Tibial nerve (tissue), 3 donors: ENCODE results near the gene LRRC28.

ENCODE experiments used
- POLR2A ChIP-seq, 2 donors: fragments of 450-650 bp; IDR thresholded peaks; one replicate each; pipeline ENCODE4 v1.6.1; 2017; ENCODE audit warnings: antibody characterized with exemption in 2 of 2, mild to moderate bottlenecking in 2 of 2, moderate library complexity in 2 of 2
- TF ChIP-seq, protein P1 (sequence below), 5 experiments: fragments of 200-600 bp in 3 of 5; fragments of 450-650 bp in 2 of 5; sonication (generic) in 3 of 5; IDR thresholded peaks; one replicate each; pipeline ENCODE4 v1.5.1; 2016 to 2019; ENCODE audit warnings: antibody characterized with exemption in 5 of 5, mild to moderate bottlenecking in 3 of 5, moderate library complexity in 2 of 5

DNA sequence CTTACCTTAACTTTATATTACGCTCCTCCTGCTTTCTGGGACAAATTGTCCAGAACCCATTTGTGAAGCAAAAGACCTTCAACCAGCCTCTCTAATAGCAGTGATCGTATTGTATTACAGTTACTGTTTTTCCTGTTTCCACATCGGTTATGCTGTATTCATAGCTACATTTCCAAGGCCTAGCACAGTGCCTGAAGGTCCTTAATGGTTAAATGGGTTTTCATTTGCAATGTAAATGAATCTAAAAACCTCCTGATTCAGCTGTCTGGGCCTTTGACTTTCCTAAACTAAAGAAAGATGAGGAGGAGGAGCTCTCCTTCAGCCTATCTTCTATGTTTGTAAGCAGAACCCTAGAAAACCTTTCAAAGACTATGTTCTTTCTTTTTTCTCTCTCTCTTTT lies 99.1 kb downstream of the LRRC28 start:
- TF ChIP-seq, protein P1, sequence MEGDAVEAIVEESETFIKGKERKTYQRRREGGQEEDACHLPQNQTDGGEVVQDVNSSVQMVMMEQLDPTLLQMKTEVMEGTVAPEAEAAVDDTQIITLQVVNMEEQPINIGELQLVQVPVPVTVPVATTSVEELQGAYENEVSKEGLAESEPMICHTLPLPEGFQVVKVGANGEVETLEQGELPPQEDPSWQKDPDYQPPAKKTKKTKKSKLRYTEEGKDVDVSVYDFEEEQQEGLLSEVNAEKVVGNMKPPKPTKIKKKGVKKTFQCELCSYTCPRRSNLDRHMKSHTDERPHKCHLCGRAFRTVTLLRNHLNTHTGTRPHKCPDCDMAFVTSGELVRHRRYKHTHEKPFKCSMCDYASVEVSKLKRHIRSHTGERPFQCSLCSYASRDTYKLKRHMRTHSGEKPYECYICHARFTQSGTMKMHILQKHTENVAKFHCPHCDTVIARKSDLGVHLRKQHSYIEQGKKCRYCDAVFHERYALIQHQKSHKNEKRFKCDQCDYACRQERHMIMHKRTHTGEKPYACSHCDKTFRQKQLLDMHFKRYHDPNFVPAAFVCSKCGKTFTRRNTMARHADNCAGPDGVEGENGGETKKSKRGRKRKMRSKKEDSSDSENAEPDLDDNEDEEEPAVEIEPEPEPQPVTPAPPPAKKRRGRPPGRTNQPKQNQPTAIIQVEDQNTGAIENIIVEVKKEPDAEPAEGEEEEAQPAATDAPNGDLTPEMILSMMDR (IDR thresholded peaks at IDR 0.05) = no peak
- TF ChIP-seq POLR2A (IDR thresholded peaks at IDR 0.05) = no peak
